HG03575 (cell line): Measurements from ENCODE around the gene INHBE.
"Not testable (repeated sequence)": the region's sequence is repeated elsewhere in the genome, so short reads cannot be mapped to it uniquely, and the experiment has no call there.

ENCODE experiments used
- ATAC-seq: cut with Tn5 transposase; IDR thresholded peaks from one replicate; pipeline ENCODE4 v1.9.1; 2021; ENCODE audit not compliant: unreplicated experiment, insufficient number of reproducible peaks, low FRiP score; ENCODE audit errors: extremely low read depth

Gene INHBE

GRCh38 chr12:57488402-57489156, 33.5 kb downstream of the INHBE start:
- ATAC-seq, result no peak

- no peak for ATAC-seq
These were observed 34.1 kb downstream of the INHBE start for GRCh38 chr12:57489157-57489641.

- ATAC-seq, result no peak
These were observed 35.0 kb downstream of the INHBE start for GRCh38 chr12:57490126-57490525.

- ATAC-seq, result no peak
These were observed 36.5 kb downstream of the INHBE start for GRCh38 chr12:57491393-57492280.

GRCh38 chr12:57495051-57495701, 40.1 kb downstream of the INHBE start:
- ATAC-seq, result not testable (repeated sequence)

GRCh38 chr12:57496822-57497221, 41.7 kb downstream of the INHBE start:
- no peak for ATAC-seq

GRCh38 chr12:57497223-57498131, 42.4 kb downstream of the INHBE start:
- ATAC-seq, result no peak

- no peak for ATAC-seq
These were observed 43.0 kb downstream of the INHBE start for GRCh38 chr12:57498132-57498502.

GRCh38 chr12:57498571-57498970, 43.5 kb downstream of the INHBE start:
- no peak for ATAC-seq

GRCh38 chr12:57500213-57500612, 45.1 kb downstream of the INHBE start:
- no peak for ATAC-seq

- not testable (repeated sequence) for ATAC-seq
These were observed 47.3 kb downstream of the INHBE start for GRCh38 chr12:57502311-57502969.

- ATAC-seq, result not testable (repeated sequence)
These were observed 51.4 kb downstream of the INHBE start for GRCh38 chr12:57506541-57506940.
